GM11168 (cell line): ENCODE results near the gene TMEM229B.
"Not testable (repeated sequence)": the region's sequence is repeated elsewhere in the genome, so short reads cannot be mapped to it uniquely, and the experiment has no call there.

Experiments used
- in situ Hi-C: fragments of 300-500 bp; cut with MboI; formaldehyde crosslinking; loops from one replicate; pipeline ENCODE4 v1.12.0; 2022; ENCODE audit warnings: low sequenced_read_pairs; ENCODE audit not compliant: unreplicated experiment

TMEM229B gene

GRCh38 chr14:67461341-67461985 lies 27.1 kb downstream of the TMEM229B start:
- in situ Hi-C loops: no loop called here

DNA sequence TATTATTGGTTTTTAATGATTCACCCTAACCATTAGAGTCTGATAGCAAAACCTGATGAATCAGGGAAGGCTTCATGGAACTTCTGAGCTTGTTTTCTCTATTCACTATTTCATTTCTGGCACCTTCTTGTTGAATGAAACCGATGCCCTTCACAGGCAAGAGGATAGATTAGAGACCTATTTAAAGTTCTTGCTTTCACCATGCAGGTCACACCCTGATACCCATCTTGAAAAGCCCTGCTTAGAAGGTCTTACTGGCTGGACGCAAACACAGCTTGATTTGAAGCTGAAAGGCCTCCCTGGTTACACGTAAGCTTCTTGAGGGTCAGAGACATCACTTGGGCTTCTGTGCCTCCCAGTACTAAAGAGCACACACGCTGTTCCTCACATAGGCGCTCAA lies 29.2 kb downstream of the TMEM229B start:
- in situ Hi-C loops: no loop called here

DNA sequence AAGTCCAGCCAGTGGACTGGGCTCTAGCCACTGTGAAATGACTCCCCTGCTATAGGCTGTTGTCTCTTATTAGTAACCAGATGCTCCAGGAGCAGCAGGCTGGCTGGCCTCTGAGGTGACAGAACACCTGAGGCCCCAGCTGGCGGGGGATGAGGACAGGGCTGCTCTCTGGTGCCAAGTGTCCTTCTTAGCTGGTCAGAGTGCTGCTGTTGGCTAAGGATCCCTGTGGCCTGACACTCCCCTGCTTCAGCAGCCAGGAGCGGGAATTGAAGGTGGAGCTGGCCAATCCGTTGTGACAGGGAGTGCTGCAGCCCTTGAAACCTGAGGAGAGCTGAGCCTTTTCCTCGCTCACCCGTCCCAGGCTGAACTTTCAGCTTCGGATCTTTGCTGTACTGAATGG lies 30.7 kb downstream of the TMEM229B start:
- in situ Hi-C loops: no loop called here

GRCh38 chr14:67456732-67457131 lies 31.8 kb downstream of the TMEM229B start:
- in situ Hi-C loops: no loop called here

DNA sequence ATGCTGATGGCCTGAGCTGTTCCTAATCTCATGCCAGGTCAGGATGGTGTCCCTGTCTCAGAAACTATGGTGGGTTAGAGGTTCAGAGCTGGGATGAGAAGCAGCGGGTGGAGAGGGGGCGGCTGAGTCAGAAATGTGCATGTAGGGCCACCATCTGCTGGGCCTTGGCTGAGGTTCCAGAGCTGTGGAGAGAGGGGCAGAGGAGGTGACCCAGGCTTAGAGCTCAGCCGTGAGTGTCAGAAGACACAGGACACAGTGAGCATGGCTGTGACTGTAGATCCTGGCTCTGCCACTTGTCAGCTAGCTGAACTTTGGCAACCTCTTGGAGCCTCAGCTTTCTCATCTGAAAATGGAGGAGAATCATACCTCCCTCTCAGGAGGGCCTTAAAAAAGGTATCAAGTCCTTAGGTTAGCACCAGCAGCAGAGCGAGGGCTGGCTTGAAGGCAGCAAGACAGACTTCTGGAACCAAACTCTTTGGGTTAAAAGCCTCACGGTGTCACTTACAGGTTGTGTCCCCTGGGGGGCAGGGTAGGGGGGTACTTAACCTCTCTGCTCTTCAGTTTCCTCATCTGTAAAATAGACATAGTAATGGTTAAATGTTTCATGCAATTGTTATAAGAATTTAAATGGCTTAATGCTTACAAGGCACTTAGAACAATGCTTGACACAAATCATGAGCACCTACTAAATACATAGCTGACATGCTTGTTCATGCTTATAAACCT lies 34.8 kb downstream of the TMEM229B start:
- in situ Hi-C loops: no loop called here

DNA sequence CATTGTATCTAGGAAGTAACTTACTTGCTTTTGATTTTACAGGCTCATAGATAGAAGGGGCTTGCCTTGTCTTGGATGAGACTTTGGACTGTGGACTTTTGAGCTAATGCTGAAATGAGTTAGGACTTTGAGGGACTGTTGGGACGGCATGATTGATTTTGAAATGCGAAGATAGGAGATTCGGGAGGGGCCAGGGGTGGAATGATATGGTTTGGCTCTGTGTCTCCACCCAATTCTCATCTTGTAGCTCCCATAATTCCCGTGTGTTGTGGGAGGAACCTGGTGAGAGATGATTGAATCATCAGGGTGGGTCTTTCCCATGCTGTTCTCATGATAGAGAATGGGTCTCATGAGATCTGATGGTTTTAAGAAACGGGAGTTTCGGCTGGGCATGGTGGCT lies 36.9 kb downstream of the TMEM229B start:
- in situ Hi-C loops: not testable (repeated sequence)

GRCh38 chr14:67449096-67449495 lies 39.4 kb downstream of the TMEM229B start:
- in situ Hi-C loops: no loop called here

GRCh38 chr14:67447033-67447381 lies 41.5 kb downstream of the TMEM229B start:
- in situ Hi-C loops: no loop called here

GRCh38 chr14:67446371-67447032 lies 42.0 kb downstream of the TMEM229B start:
- in situ Hi-C loops: no loop called here

GRCh38 chr14:67444395-67444794 lies 44.1 kb downstream of the TMEM229B start:
- in situ Hi-C loops: no loop called here

DNA sequence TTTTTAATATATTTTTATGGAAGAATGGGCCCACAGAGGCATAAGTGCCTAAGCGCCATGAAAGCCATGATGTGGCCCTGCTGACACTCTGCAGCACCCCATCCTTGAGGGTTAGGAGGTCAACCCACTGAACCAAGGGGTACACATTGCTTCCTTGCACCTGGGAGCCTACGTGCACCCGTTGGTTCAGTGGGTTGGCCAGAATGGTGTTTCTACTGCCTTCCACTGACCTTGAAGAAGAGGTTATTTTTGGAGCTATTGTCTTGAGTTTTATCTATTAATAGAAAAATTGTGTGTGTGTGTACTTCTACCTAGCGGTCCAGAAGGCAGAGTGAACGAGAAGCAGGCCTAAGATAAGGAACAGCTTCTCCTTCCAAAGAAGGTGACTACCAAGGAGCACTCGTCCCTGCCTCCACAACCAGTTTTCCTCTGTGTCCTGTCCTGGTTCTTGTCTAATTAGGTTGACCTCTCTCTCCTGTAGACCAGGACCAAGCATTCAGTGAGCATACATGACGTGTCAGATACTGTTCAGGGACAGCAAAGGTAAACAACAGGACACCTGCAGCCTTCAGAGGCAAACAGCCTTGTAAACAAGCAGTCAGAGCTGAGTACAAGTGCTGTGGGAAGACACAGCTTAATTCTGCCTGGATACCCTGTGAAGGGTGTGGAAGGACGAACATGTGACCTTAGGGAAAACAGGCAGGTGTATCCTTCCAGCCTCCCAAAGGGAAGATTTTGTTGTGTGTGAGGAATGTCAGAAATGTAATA lies 46.2 kb downstream of the TMEM229B start:
- in situ Hi-C loops: no loop called here

DNA sequence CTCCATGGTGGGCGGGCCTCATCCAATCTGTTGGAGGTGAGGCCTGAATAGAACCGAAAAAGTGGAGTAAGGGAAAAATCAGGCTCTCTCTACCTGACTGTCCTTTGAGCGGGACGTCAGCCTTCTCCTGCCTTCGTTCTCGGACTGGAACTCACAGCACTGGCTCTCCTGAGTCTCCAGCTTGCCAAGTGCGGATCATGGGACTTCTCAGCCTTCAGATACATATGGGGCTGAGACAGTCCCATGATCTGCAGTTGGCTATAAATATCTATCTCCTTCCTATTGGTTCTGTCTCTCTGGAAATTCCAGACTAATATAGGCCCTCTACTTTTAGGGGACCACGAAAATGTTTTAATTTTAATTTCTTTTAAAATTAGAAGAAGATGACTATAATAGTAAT lies 46.8 kb downstream of the TMEM229B start:
- in situ Hi-C loops: no loop called here

DNA sequence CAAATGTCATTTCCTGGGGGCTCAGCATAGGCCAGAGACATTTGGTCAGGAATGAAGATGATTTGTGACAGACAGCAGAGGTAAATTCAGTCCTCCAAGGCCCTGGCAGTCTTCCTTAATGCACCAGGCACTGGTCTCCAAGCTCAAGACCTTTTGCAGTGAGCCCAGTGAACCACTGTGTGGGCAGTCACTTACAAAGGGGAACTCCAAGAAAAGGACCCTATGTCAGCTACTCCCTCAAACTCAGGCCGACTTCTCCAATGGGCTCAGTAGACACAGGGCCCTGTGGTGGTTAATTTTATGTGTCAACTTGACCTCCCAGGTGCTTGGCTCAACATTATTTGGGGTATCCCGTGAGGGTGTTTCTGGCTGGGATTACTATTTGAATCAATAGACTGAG lies 47.3 kb downstream of the TMEM229B start:
- in situ Hi-C loops: no loop called here

GRCh38 chr14:67440513-67440912 lies 48.0 kb downstream of the TMEM229B start:
- in situ Hi-C loops: no loop called here

DNA sequence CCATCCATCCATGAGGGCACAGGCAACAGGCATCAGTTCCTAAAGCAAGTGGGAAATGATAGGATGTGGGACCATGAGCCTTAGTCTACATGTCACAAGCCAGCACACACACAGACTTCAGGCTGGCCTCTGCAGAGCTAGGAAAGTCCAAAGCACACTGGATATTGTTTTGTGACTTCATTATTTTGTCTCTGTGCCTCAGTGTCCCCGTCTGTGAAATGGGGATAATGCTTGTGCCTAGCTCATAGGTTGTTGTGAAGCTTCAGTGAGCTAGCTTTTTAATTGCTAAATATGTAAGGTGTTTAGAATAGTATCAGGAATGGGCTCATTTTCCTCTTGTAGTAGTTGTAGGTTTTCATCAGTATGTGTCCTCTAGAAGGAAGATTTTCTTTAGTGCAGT lies 49.6 kb downstream of the TMEM229B start:
- in situ Hi-C loops: no loop called here

DNA sequence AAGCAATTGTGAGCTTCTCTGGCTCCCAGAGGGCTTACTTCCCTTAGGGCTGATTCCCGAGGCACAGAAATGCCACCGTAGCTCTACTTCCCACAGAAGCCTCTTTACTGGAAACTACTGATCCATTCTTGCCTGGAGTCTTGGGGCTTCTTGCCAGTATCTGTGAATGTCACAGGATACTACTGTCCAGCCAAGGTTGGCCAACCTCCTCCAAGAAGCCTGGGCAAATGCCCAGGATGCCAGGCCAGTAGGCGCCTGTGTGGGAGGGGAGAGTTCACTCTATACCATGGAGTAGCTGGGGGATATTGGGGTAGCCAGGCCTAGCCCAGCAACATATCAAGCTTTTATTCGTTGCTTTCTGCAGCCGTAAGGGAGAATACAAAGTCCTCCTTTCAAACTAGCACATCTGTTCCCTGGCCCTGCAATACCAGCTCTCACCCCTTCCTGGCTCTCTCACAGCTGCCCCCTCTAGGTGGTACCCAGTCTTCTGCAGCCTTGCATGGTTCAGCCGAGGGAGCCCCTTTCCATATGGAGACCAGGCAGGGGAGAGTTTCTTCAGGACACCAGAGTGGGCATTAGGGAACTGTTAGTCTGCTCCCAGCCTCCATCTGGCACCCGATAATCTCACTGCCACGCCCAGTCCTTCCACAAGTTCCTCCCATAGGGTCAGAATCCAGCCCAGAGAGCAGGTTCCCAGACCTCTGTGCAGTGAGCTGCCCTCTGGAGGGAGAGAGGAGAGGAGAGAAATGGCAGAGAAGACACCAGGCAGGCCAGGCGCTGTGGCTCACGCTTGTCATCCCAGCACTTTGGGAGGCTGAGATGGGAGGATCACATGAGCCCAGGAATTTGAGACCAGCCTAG lies 52.3 kb downstream of the TMEM229B start:
- in situ Hi-C loops: no loop called here

GRCh38 chr14:67435603-67436002 lies 52.9 kb downstream of the TMEM229B start:
- in situ Hi-C loops: no loop called here

DNA sequence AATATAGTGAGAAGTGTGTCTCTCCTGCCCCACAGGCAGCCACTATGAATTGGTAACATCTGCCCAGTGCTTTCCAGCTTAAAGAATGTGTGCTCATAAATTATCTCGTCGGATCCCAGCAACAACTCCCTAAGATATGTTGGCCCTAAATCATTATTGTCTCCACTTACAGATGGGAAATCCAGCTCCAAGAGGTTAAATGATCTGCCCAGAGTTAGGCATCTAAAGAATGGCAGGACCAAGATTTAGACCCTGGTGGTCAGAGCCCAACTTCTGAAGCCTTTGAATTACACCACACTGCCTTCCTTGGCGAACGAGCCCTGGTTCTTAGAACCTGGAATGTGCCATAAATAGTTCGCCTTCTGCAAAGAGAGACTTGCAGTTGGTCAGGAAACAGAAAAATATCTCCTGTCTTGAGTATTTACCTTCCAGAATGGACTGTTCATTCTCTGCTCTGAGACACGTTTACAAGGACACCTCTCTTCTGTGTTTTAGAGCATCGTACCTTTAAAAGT lies 56.4 kb downstream of the TMEM229B start:
- in situ Hi-C loops: loop anchor here (5.0 kb wide), 1 partner anchor 135 kb away; no protein-coding TSS in a partner anchor

- in situ Hi-C loops: loop anchor here (5.0 kb wide), 1 partner anchor 138 kb away; no protein-coding TSS in a partner anchor
Observed at GRCh38 chr14:67429510-67430205, 58.9 kb downstream of the TMEM229B start.
